GM21528 (cell line): ENCODE data around the gene EPPIN.

Experiments used
- ATAC-seq: cut with Tn5 transposase; IDR thresholded peaks from one replicate; pipeline ENCODE4 v1.9.1; 2021; ENCODE audit warnings: mild to moderate bottlenecking, moderate library complexity; ENCODE audit not compliant: unreplicated experiment, low FRiP score

Gene EPPIN

GRCh38 chr20:45539382-45539781 is 7.8 kb downstream of the EPPIN start, which contains the start of gene WFDC6:
Gene WFDC6 (minus strand): TSS chr20:45539482. CDS start chr20:45539407, 75 bp downstream.
- ATAC-seq = no peak

- ATAC-seq = no peak
Observed at GRCh38 chr20:45538209-45538799, 8.9 kb downstream of the EPPIN start.

- ATAC-seq = no peak
Observed at GRCh38 chr20:45527294-45527693, 19.9 kb downstream of the EPPIN start.

- no peak for ATAC-seq
Observed at GRCh38 chr20:45523821-45524220, 23.4 kb downstream of the EPPIN start.

- ATAC-seq = no peak
Observed at GRCh38 chr20:45518282-45518681, 28.9 kb downstream of the EPPIN start.

GRCh38 chr20:45515147-45515913 is 31.9 kb downstream of the EPPIN start, which contains the start of gene SPINT3:
Gene SPINT3 (minus strand): TSS chr20:45515622. CDS start chr20:45515608, 14 bp downstream.
- no peak for ATAC-seq

GRCh38 chr20:45510242-45510862 is 36.8 kb downstream of the EPPIN start:
- ATAC-seq = no peak

GRCh38 chr20:45509091-45509490 is 38.1 kb downstream of the EPPIN start:
- ATAC-seq = no peak

GRCh38 chr20:45508068-45508886 is 38.9 kb downstream of the EPPIN start:
- ATAC-seq = no peak

GRCh38 chr20:45507011-45507820 is 40.0 kb downstream of the EPPIN start:
- ATAC-seq = no peak

GRCh38 chr20:45506398-45506797 is 40.8 kb downstream of the EPPIN start:
- ATAC-seq = no peak

- no peak for ATAC-seq
Observed at GRCh38 chr20:45503403-45503802, 43.8 kb downstream of the EPPIN start.

GRCh38 chr20:45502561-45502960 is 44.6 kb downstream of the EPPIN start:
- no peak for ATAC-seq

- ATAC-seq = no peak
Observed at GRCh38 chr20:45501600-45501999, 45.6 kb downstream of the EPPIN start.

- ATAC-seq = no peak
Observed at GRCh38 chr20:45500022-45500421, 47.2 kb downstream of the EPPIN start.

- ATAC-seq = no peak
Observed at GRCh38 chr20:45497971-45498494, 49.2 kb downstream of the EPPIN start.

- no peak for ATAC-seq
Observed at GRCh38 chr20:45496166-45496565, 51.0 kb downstream of the EPPIN start.

GRCh38 chr20:45495501-45495941 is 51.7 kb downstream of the EPPIN start:
- no peak for ATAC-seq
